Measurements from ENCODE around the gene TOR1A.

The TOR1A gene

GRCh38 chr9:129802833-129803675 lies 20.9 kb downstream of the TOR1A start, which contains the start of gene TOR1B:
Gene TOR1B, plus strand, starts transcription at chr9:129803184. Its CDS starts 29 bp downstream, at chr9:129803213.
- TF ChIP-seq CTCF (IDR thresholded peaks at IDR 0.05), result no peak

- no peak for TF ChIP-seq CTCF (IDR thresholded peaks at IDR 0.05)
These were observed 22.4 kb downstream of the TOR1A start for GRCh38 chr9:129801504-129801903.

GRCh38 chr9:129798973-129799372 lies 25.0 kb downstream of the TOR1A start:
- TF ChIP-seq CTCF (IDR thresholded peaks at IDR 0.05), result no peak

- no peak for TF ChIP-seq CTCF (IDR thresholded peaks at IDR 0.05)
These were observed 29.4 kb downstream of the TOR1A start for GRCh38 chr9:129794549-129794948.

- no peak for TF ChIP-seq CTCF (IDR thresholded peaks at IDR 0.05)
These were observed 37.5 kb downstream of the TOR1A start for GRCh38 chr9:129786481-129786880.

GRCh38 chr9:129785866-129786265 lies 38.1 kb downstream of the TOR1A start:
- no peak for TF ChIP-seq CTCF (IDR thresholded peaks at IDR 0.05)

GRCh38 chr9:129783516-129784361 lies 40.2 kb downstream of the TOR1A start:
- peak; percentile 84 for TF ChIP-seq CTCF (IDR thresholded peaks at IDR 0.05)

Data from LNCAP (cell line).